K562 (cell line): Measurements from ENCODE around the gene TNNT2. TPM values are rescaled to one million over a fixed set of nuclear protein-coding genes. Genes with fewer than 3 reads are reported as not detected.

Experiments used
- ATAC-seq: fragments of 200-7000 bp; cut with Tn5 transposase; 3 replicates; pipeline ENCODE4 v1.9.1; 2020; ENCODE audit warnings: moderate library complexity
- BruUV-seq: library from RNA; stranded (reverse); fragments of 400-500 nt; replicated peaks from 2 replicates; lab custom pipeline; 2021; lab: Mats Ljungman, UMichigan
- CTCF ChIA-PET: fragments of 300-600 bp; formaldehyde crosslinking; extraction: SDS; loops from one replicate; lab custom pipeline; 2021; ENCODE audit warnings: low intra/inter-chr PET ratio; lab: Yijun Ruan, JAX
- POLR2A ChIA-PET: fragments of 300-600, 350-650 bp; sonication (Branson Sonifier 250); formaldehyde crosslinking; extraction: SDS; loops from one replicate; lab custom pipeline; 2021; ENCODE audit warnings: antibody characterized with exemption, inconsistent platforms; lab: Yijun Ruan, JAX
- DNase-seq, 4 experiments: peaks; one replicate each; pipeline versions ENCODE4 v3.0.0 to v3.0.0-alpha.2; 2011 to 2018; ENCODE audit warnings: low spot score in 3 of 4, mixed read lengths in 3 of 4; ENCODE audit errors: extremely low read depth in 1 of 4
- FAIRE-seq: peaks from 2 replicates; lab custom pipeline; 2011; peaks lifted over from hg19 to GRCh38; lab: Jason Lieb, UNC
- H2AFZ ChIP-seq: 2 replicates; pipeline ENCODE4 v1.6.0; 2011; ENCODE audit warnings: low read depth, low read length, control low read depth, inconsistent platforms
- H3K27ac ChIP-seq: fragments of 200-600 bp; 3 replicates; pipeline ENCODE4 v1.8.0; 2011; ENCODE audit warnings: low read depth, mild to moderate bottlenecking, control low read depth, inconsistent platforms, low read length, moderate library complexity, mixed read lengths; ENCODE audit errors: extremely low read depth
- H3K27me3 ChIP-seq, 2 experiments: fragments of 300-600 bp in 1 of 2; 2 replicates in 1 of 2; 3 replicates in 1 of 2; pipeline versions ENCODE4 v1.6.0 to v1.8.0; 2011; ENCODE audit warnings: inconsistent platforms in 2 of 2, low read length in 2 of 2, mild to moderate bottlenecking in 1 of 2, mixed read lengths in 1 of 2, moderate library complexity in 1 of 2; ENCODE audit not compliant: control insufficient read depth in 2 of 2, insufficient read depth in 2 of 2
- H3K36me3 ChIP-seq: fragments of 300-600 bp; 3 replicates; pipeline ENCODE4 v1.8.0; 2011; ENCODE audit warnings: mild to moderate bottlenecking, low read length, inconsistent platforms; ENCODE audit not compliant: control insufficient read depth, insufficient read depth
- H3K4me1 ChIP-seq, 2 experiments: fragments of 200-600 bp in 1 of 2; replicated peaks in 1 of 2; 2 replicates in 1 of 2; 3 replicates in 1 of 2; pipeline versions ENCODE4 v1.5.1 to v1.8.0; 2011; ENCODE audit warnings: inconsistent platforms in 2 of 2, low read length in 2 of 2, mild to moderate bottlenecking in 1 of 2, mixed read lengths in 1 of 2, moderate library complexity in 1 of 2; ENCODE audit not compliant: control insufficient read depth in 2 of 2, insufficient read depth in 2 of 2
- H3K4me2 ChIP-seq: 2 replicates; pipeline ENCODE4 v1.6.1; 2011; ENCODE audit warnings: low read length, control low read depth, inconsistent platforms, mixed read lengths; ENCODE audit not compliant: insufficient read depth
- H3K4me3 ChIP-seq: fragments of 200-600 bp; sonication (generic), shearing (Covaris generic); 2 replicates; pipeline ENCODE4 v1.5.1; 2016; ENCODE audit warnings: control low read depth, inconsistent platforms
- H3K79me2 ChIP-seq: fragments of 200-600 bp; 3 replicates; pipeline ENCODE4 v1.8.0; 2011; ENCODE audit warnings: low read length, inconsistent platforms; ENCODE audit not compliant: control insufficient read depth, insufficient read depth
- H3K9ac ChIP-seq, 2 experiments: 2 replicates each; pipeline versions ENCODE4 v1.6.0 to v1.6.1; 2011; ENCODE audit warnings: low read depth in 2 of 2, low read length in 2 of 2, control low read depth in 1 of 2, inconsistent platforms in 1 of 2, mild to moderate bottlenecking in 1 of 2, mixed read lengths in 1 of 2; ENCODE audit not compliant: insufficient read depth in 1 of 2
- H3K9me1 ChIP-seq: one replicate; pipeline ENCODE4 v1.6.0; 2011; ENCODE audit warnings: inconsistent platforms, mild to moderate bottlenecking, low read length, moderate library complexity; ENCODE audit not compliant: control insufficient read depth, insufficient read depth
- H3K9me3 ChIP-seq: replicated peaks from 2 replicates; pipeline ENCODE4 v1.5.1; 2011; ENCODE audit warnings: low read depth, low read length, inconsistent platforms; ENCODE audit not compliant: control insufficient read depth, insufficient read depth
- H4K20me1 ChIP-seq: replicated peaks from 2 replicates; pipeline ENCODE4 v1.6.1; 2011; ENCODE audit warnings: low read length, inconsistent platforms, mixed read lengths; ENCODE audit not compliant: control insufficient read depth, insufficient read depth
- CHAMP1 ChIP-seq: fragments of 450-650 bp; IDR thresholded peaks from 2 replicates; pipeline ENCODE4 v1.6.1; 2016; ENCODE audit warnings: mild to moderate bottlenecking
- ELK1 ChIP-seq: sonication (generic); formaldehyde crosslinking; IDR thresholded peaks from 2 replicates; pipeline ENCODE4 v1.8.1; 2022; ENCODE audit warnings: missing genetic modification reagents
- ETS1 ChIP-seq: conservative IDR thresholded peaks from 2 replicates; pipeline ENCODE4 v1.6.1; 2011; ENCODE audit warnings: low read depth, mild to moderate bottlenecking, low read length; ENCODE audit not compliant: control insufficient read depth
- JUNB ChIP-seq: fragments of 450-650 bp; formaldehyde crosslinking; conservative IDR thresholded peaks from 2 replicates; pipeline ENCODE4 v1.4.0; 2020; ENCODE audit warnings: mild to moderate bottlenecking
- L3MBTL2 ChIP-seq: fragments of 450-650 bp; IDR thresholded peaks from 2 replicates; pipeline ENCODE4 v1.6.1; 2016; ENCODE audit warnings: mild to moderate bottlenecking, moderate library complexity
- MCM3 ChIP-seq: fragments of 450-650 bp; IDR thresholded peaks from 2 replicates; pipeline ENCODE4 v1.6.1; 2016
- MTA2 ChIP-seq: fragments of 450-650 bp; IDR thresholded peaks from 2 replicates; pipeline ENCODE4 v1.6.1; 2016; ENCODE audit warnings: low read depth
- RBM15 ChIP-seq: fragments of 200-400 bp; formaldehyde crosslinking; IDR thresholded peaks from 2 replicates; pipeline ENCODE4 v1.6.1; 2018; ENCODE audit warnings: mild to moderate bottlenecking, low read length, moderate library complexity; ENCODE audit not compliant: insufficient read depth
- SPI1 ChIP-seq: IDR thresholded peaks from 2 replicates; pipeline ENCODE4 v1.6.1; 2011; ENCODE audit warnings: low read depth, low read length, control low read depth, borderline replicate concordance
- ZKSCAN3 ChIP-seq: fragments of 250-450 bp; sonication (Bioruptor Pico); IDR thresholded peaks from 2 replicates; pipeline ENCODE4 v1.4.0; 2020
- ZNF239 ChIP-seq: fragments of 250-450 bp; sonication (Bioruptor Pico); IDR thresholded peaks from 2 replicates; pipeline ENCODE4 v1.4.0; 2020; ENCODE audit warnings: mild to moderate bottlenecking
- ZNF41 ChIP-seq: fragments of 250-450 bp; sonication (Bioruptor Pico); conservative IDR thresholded peaks from 2 replicates; pipeline ENCODE4 v1.4.0; 2020; ENCODE audit warnings: mild to moderate bottlenecking
- WGBS: fragments of 100-300 bp; shearing (Covaris generic); methylation state at CpG from one replicate; pipeline ENCODE4 v1.1.6; 2016; ENCODE audit warnings: low coverage, mixed read lengths; ENCODE audit not compliant: insufficient coverage; ENCODE audit errors: missing lambda C conversion rate; 5-methylcytosine and 5-hydroxymethylcytosine counted together
- in situ Hi-C: fragments of 300-500 bp; cut with MboI; formaldehyde crosslinking; loops from 4 replicates; pipeline ENCODE4 v1.15.0; 2018; ENCODE audit warnings: inconsistent platforms, mixed read lengths
- intact Hi-C: fragments of 100-400 bp; cut with micrococcal nuclease; formaldehyde crosslinking; loops from 2 replicates; pipeline ENCODE4 v1.14.2; 2022
- polyA plus RNA-seq, 8 experiments: library from polyadenylated mRNA; depleted of rRNA in 4 of 8; stranded (reverse) in 5 of 8; unstranded in 3 of 8; fragments of >200 nt; fragmentation: Nextera tagmentation in 2 of 8; fragmentation: Illumina TruSeq in 1 of 8; extraction: Ambion mirVana in 2 of 8; extraction: Trizol in 1 of 8; gene quantifications; 2 replicates each; pipeline versions ENCODE4 v1.2.1 to v1.2.3, GENCODE V29; 2011 to 2014; ENCODE audit warnings: inconsistent platforms in 1 of 8, missing spikeins in 1 of 8
- total RNA-seq, 7 experiments: library from RNA; depleted of rRNA in 6 of 7; stranded (reverse); fragments of >200 nt in 6 of 7; fragmentation: Illumina TruSeq in 2 of 7; extraction: Trizol in 2 of 7; gene quantifications; 2 replicates each; pipeline versions ENCODE4 v1.2.1 to v1.2.3, GENCODE V29; 2011 to 2021; ENCODE audit warnings: low replicate concordance in 1 of 7

Gene TNNT2
- total and polyA plus RNA-seq, 9 of the 15 experiments (the other 6 are each of a cell fraction or from before 2014, with no cell fraction given), result not detected

- in situ Hi-C loops (no loop called here), intact Hi-C loops (no loop called here)
- Histone ChIP-seq H3K4me1 (no peaks in the 10 kb centered on the region), H3K27ac (no peak overlapping the region), H3K79me2 (no peaks in the 10 kb centered on the region), H4K20me1 (no peaks in the 10 kb centered on the region; the same call in 1 of the 2 replicates), H3K9me1 (no peaks in the 10 kb centered on the region), H3K9ac (no peak overlapping the region), H2AFZ (no peak overlapping the region), H3K4me2 (no peak overlapping the region), H3K9me3 (no peaks in the 10 kb centered on the region), H3K4me3 (no peak overlapping the region), H3K27me3 (peaks cover 19 to 67% of the 10 kb centered on the region in 2 experiments), H3K36me3 (no peaks in the 10 kb centered on the region)
- no peak for TF ChIP-seq JUNB (CRISPR knock-in tag)
- no peak for TF ChIP-seq MCM3
- no peak for TF ChIP-seq ZNF239
- TF ChIP-seq ELK1, result no peak
- no peak for TF ChIP-seq L3MBTL2
- TF ChIP-seq RBM15, result no peak
- TF ChIP-seq CHAMP1, result no peak
- TF ChIP-seq MTA2, result no peak
- TF ChIP-seq ETS1, result no peak
- TF ChIP-seq ZKSCAN3 (CRISPR knock-in tag), result no peak
- no peak for TF ChIP-seq SPI1
- TF ChIP-seq ZNF41 (CRISPR knock-in tag), result no peak
- BruUV-seq, result no TSS peak
- DNase-seq (no peak), ATAC-seq (no peak), FAIRE-seq (no peak)
- ChIA-PET CTCF (no interaction called here), POLR2A (interaction anchor here (0.7 kb wide), 1 partner anchor 8 kb away, joined by 3 read pairs; no protein-coding TSS in a partner anchor)
- WGBS, result under 1% methylated on average over 10 of the region's 10 CpGs
These were observed 44.7 kb downstream of the TNNT2 start for GRCh38 chr1:201332616-201333335.
